Chondrocyte (in vitro differentiated cells): Measurements from ENCODE around the gene SERPINB10. TPM values are rescaled to one million over a fixed set of nuclear protein-coding genes. Genes with fewer than 3 reads are reported as not detected.

Experiments used
- DNase-seq: peaks from one replicate; pipeline ENCODE4 v3.0.0; 2021; ENCODE audit warnings: mixed read lengths, low spot score
- H3K27ac Mint-ChIP-seq: one replicate; pipeline ENCODE4 v1.8.0; 2021; ENCODE audit warnings: mild to moderate bottlenecking, moderate library complexity, mixed read lengths; ENCODE audit not compliant: unreplicated experiment
- H3K27me3 Mint-ChIP-seq: 2 replicates; pipeline ENCODE4 v1.8.0; 2021; ENCODE audit warnings: low read depth, mixed read lengths
- H3K36me3 Mint-ChIP-seq: 2 replicates; pipeline ENCODE4 v1.8.0; 2021; ENCODE audit warnings: low read depth, mixed read lengths
- H3K4me1 Mint-ChIP-seq: 2 replicates; pipeline ENCODE4 v1.8.0; 2021; ENCODE audit warnings: low read depth, mild to moderate bottlenecking, mixed read lengths
- H3K4me3 Mint-ChIP-seq: one replicate; pipeline ENCODE4 v1.8.0; 2021; ENCODE audit warnings: mild to moderate bottlenecking, moderate library complexity, mixed read lengths; ENCODE audit not compliant: unreplicated experiment
- H3K9me3 Mint-ChIP-seq: 2 replicates; pipeline ENCODE4 v1.8.0; 2021; ENCODE audit warnings: low read depth, mixed read lengths
- total RNA-seq: library from RNA; stranded (reverse); gene quantifications from 3 replicates; pipeline ENCODE4 v1.2.1, GENCODE V29; 2021
- TF ChIP-seq, protein P1 (sequence below): fragments of 200-600 bp; sonication (generic); IDR thresholded peaks from 2 replicates; pipeline ENCODE4 v1.5.0; 2021; ENCODE audit warnings: antibody characterized with exemption, mild to moderate bottlenecking, moderate library complexity

The SERPINB10 gene
- total RNA-seq, 1 donor from 2014 or later, result not detected

DNA sequence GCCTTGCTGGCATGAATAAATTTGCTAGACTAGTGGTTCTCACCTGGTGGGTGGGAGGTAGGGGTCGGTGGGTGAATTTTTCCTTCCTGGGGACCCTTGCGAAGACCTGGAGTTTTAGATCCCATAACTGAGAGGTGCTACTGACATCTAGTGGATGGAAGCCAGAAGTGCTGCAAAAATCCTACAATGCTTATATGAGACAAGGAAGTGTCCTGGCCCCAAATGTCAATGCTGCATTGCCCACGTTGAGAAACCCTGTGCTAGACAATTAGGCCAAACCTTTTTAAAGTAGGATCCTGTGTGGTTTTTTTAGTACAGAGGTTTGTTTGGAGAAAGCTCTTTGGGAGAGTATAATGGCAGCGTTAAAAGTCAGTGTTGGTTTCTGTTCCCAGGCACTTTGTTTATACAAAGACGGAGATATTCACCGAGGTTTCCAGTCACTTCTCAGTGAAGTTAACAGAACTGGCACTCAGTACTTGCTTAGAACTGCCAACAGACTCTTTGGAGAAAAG, 71.7 kb downstream of the SERPINB10 start:
- no peak for DNase-seq
- H3K36me3 Mint-ChIP-seq, result peaks cover 17% of the 10 kb centered on the region
- H3K4me1 Mint-ChIP-seq, result peaks cover 28% of the 10 kb centered on the region
- H3K27me3 Mint-ChIP-seq, result no peaks in the 10 kb centered on the region
- peak overlapping the region; percentile 78 for H3K27ac Mint-ChIP-seq
- TF ChIP-seq, protein P1, sequence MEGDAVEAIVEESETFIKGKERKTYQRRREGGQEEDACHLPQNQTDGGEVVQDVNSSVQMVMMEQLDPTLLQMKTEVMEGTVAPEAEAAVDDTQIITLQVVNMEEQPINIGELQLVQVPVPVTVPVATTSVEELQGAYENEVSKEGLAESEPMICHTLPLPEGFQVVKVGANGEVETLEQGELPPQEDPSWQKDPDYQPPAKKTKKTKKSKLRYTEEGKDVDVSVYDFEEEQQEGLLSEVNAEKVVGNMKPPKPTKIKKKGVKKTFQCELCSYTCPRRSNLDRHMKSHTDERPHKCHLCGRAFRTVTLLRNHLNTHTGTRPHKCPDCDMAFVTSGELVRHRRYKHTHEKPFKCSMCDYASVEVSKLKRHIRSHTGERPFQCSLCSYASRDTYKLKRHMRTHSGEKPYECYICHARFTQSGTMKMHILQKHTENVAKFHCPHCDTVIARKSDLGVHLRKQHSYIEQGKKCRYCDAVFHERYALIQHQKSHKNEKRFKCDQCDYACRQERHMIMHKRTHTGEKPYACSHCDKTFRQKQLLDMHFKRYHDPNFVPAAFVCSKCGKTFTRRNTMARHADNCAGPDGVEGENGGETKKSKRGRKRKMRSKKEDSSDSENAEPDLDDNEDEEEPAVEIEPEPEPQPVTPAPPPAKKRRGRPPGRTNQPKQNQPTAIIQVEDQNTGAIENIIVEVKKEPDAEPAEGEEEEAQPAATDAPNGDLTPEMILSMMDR, result peak; percentile 97
- no peaks in the 10 kb centered on the region for H3K9me3 Mint-ChIP-seq
- peak overlapping the region; percentile 64 for H3K4me3 Mint-ChIP-seq

DNA sequence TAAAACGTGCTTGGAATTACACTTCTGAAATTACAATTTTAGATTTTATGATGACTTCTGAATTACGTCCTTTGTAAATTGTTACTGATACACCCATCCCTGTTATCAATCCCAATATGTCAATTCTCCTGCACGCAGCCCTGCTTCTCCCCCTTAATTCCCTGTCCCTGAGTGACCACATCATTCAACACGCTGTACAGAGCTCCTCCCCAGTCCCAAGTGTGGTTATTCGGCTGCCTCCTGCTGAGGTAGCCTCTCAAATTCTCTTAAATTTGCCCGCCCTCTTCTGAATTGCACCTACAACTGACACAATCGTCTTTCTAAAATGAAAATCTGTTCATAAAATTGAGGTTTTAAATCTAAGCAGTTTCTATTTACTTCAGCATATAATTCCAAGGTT, 72.3 kb downstream of the SERPINB10 start:
- H3K27me3 Mint-ChIP-seq, result no peaks in the 10 kb centered on the region
- TF ChIP-seq, protein P1, result no peak
- peak overlapping the region; percentile 46 for H3K27ac Mint-ChIP-seq
- peaks cover 19% of the 10 kb centered on the region for H3K36me3 Mint-ChIP-seq
- peaks cover 24% of the 10 kb centered on the region for H3K4me1 Mint-ChIP-seq
- DNase-seq, result no peak
- H3K9me3 Mint-ChIP-seq, result no peaks in the 10 kb centered on the region
- H3K4me3 Mint-ChIP-seq, result peak overlapping the region; percentile 11

DNA sequence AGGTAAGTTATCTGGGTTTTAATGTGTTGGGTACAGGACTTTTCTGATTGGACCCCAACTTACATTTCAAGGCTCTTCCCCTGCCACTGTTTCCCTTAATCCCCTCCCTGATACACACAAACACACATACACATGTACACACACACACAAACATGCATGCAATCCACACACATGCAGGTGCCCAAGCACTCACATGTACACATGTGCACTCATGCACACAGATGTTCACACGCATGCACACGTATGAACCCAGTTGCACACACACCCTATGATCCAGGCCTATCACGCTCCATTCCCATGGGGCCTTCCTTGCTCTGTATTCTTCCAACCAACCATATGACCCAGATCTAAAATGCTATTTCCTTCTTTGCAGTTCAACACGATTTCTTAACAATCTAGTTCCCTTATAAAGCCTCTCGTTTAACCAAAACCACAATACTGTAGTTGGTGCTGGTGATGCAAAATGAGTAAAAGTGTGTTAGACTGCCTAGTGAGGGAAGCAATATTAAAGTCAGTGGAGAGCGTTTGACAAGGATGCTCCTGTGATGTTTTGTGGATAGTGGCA, 73.2 kb downstream of the SERPINB10 start:
- no peak for DNase-seq
- H3K9me3 Mint-ChIP-seq, result no peaks in the 10 kb centered on the region
- H3K4me3 Mint-ChIP-seq, result no peak overlapping the region
- H3K36me3 Mint-ChIP-seq, result peaks cover 22% of the 10 kb centered on the region
- H3K27me3 Mint-ChIP-seq, result no peaks in the 10 kb centered on the region
- no peak overlapping the region for H3K27ac Mint-ChIP-seq
- TF ChIP-seq, protein P1, result no peak
- H3K4me1 Mint-ChIP-seq, result peaks cover 15% of the 10 kb centered on the region

DNA sequence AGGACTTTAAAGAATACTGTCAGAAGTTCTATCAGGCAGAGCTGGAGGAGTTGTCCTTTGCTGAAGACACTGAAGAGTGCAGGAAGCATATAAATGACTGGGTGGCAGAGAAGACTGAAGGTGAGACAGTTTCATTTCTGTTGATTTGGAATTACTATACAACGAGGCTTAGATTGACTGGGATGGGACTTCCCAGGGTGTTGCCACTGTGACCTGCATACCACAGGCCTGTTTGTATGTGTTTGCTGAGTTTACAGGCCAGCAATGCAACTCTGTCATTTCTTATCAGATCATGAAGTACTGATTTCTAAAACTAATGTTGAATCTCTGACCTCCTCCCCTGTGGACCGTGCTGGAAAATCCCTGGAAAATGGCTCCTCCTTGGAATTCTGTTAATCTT, 74.0 kb downstream of the SERPINB10 start:
- peaks cover 15% of the 10 kb centered on the region for H3K4me1 Mint-ChIP-seq
- H3K4me3 Mint-ChIP-seq, result no peak overlapping the region
- H3K27ac Mint-ChIP-seq, result no peak overlapping the region
- DNase-seq, result no peak
- H3K27me3 Mint-ChIP-seq, result no peaks in the 10 kb centered on the region
- no peaks in the 10 kb centered on the region for H3K9me3 Mint-ChIP-seq
- TF ChIP-seq, protein P1, result no peak
- peaks cover 25% of the 10 kb centered on the region for H3K36me3 Mint-ChIP-seq

DNA sequence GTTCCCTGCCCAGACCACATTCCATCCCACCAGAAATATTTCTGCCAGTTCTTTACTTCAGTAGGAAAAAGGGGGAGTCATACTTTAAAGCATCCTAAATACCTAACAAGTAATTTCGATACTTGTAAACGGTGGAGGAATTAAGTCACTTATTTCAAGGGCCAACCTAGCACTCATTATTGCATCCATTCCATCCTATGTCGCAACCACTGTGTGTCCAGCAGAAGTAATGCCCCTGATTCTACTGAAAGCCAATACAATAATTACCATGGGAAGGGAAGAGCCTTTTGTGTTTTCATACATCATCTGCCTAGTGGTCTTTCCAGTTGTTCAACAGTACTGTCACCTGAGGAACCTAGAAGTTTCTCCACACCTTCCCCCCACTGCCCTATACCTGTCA, 74.6 kb downstream of the SERPINB10 start:
- H3K9me3 Mint-ChIP-seq, result no peaks in the 10 kb centered on the region
- no peak overlapping the region for H3K4me3 Mint-ChIP-seq
- no peak overlapping the region for H3K27ac Mint-ChIP-seq
- TF ChIP-seq, protein P1, result no peak
- H3K4me1 Mint-ChIP-seq, result peaks cover 15% of the 10 kb centered on the region
- H3K36me3 Mint-ChIP-seq, result peaks cover 25% of the 10 kb centered on the region
- DNase-seq, result no peak
- no peaks in the 10 kb centered on the region for H3K27me3 Mint-ChIP-seq

Other genes starting within 250 kb of the SERPINB10 start
- not detected in 3 replicates for gene SERPINB3, start 246.1 kb upstream of the SERPINB10 start, total RNA-seq
- gene SERPINB11, start 205.0 kb upstream of the SERPINB10 start, total RNA-seq, result not detected in 3 replicates
- not detected in 3 replicates for gene SERPINB7, start 132.5 kb upstream of the SERPINB10 start, total RNA-seq
- not detected in 3 replicates for gene SERPINB2, start 20.3 kb upstream of the SERPINB10 start, total RNA-seq
- gene HMSD, start 41.3 kb downstream of the SERPINB10 start, total RNA-seq, result not detected in 3 replicates
- 10.2 to 13.6 TPM (median 12.0 TPM) in 3 replicates for gene SERPINB8, start 62.1 kb downstream of the SERPINB10 start, total RNA-seq
- gene LINC00305, start 241.1 kb downstream of the SERPINB10 start, total RNA-seq, result not detected in 3 replicates